Heart left ventricle (tissue), 16 donors: Measurements from ENCODE around the gene SCAANT1. TPM values are rescaled to one million over a fixed set of nuclear protein-coding genes. Genes with fewer than 3 reads are reported as not detected.

Experiments
- ATAC-seq, 4 donors: fragments of 200-7000 bp; cut with Tn5 transposase; one replicate each; pipeline ENCODE4 v1.9.1; 2020 to 2022; ENCODE audit warnings: moderate library complexity in 4 of 4, mild to moderate bottlenecking in 3 of 4, moderate number of reproducible peaks in 1 of 4
- DNase-seq, 5 donors: peaks; one replicate each; pipeline ENCODE4 v3.0.0-alpha.2; 2020
- H3K27ac ChIP-seq, 12 donors: fragments of 200-600 bp; sonication (generic) in 4 of 12; one replicate each; pipeline versions ENCODE4 v1.5.0 to v1.8.0; 2016 to 2022; ENCODE audit warnings: mild to moderate bottlenecking in 2 of 12
- H3K27me3 ChIP-seq, 9 donors: fragments of 200-600 bp; sonication (generic) in 2 of 9; one replicate each; pipeline versions ENCODE4 v1.5.1 to v1.8.0; 2016 to 2022; ENCODE audit warnings: mild to moderate bottlenecking in 3 of 9
- H3K36me3 ChIP-seq, 9 donors: fragments of 200-600 bp; sonication (generic) in 2 of 9; one replicate each; pipeline versions ENCODE4 v1.5.0 to v1.8.0; 2018 to 2022; ENCODE audit warnings: mild to moderate bottlenecking in 2 of 9
- H3K4me1 ChIP-seq, 12 donors: fragments of 200-600 bp; sonication (generic) in 4 of 12; one replicate each; pipeline versions ENCODE4 v1.5.0 to v1.8.0; 2016 to 2022; ENCODE audit warnings: mild to moderate bottlenecking in 3 of 12
- H3K4me3 ChIP-seq, 12 donors: fragments of 200-600 bp; sonication (generic) in 4 of 12; one replicate each; pipeline versions ENCODE4 v1.5.0 to v1.8.0; 2017 to 2022; ENCODE audit warnings: mild to moderate bottlenecking in 9 of 12, moderate library complexity in 4 of 12
- H3K9me3 ChIP-seq, 12 donors: fragments of 200-600 bp; sonication (generic) in 4 of 12; one replicate each; pipeline versions ENCODE4 v1.5.0 to v1.8.0; 2016 to 2022; ENCODE audit warnings: mild to moderate bottlenecking in 1 of 12
- POLR2A ChIP-seq, 2 donors: fragments of 450-650 bp; IDR thresholded peaks; one replicate each; pipeline ENCODE4 v1.6.1; 2017; ENCODE audit warnings: antibody characterized with exemption in 2 of 2, mild to moderate bottlenecking in 2 of 2, moderate library complexity in 2 of 2
- WGBS, 4 donors: extraction: QIAGEN DNeasy Blood & Tissue Kit in 2 of 4; methylation state at CpG; one replicate each; pipeline versions ENCODE4 v1.1.5 to v1.1.7; 2013 to 2018; 5-methylcytosine and 5-hydroxymethylcytosine counted together
- intact Hi-C, 10 donors: fragments of 100-400 bp; cut with DNase I; formaldehyde crosslinking; loops; one replicate each; pipeline versions ENCODE4 v1.11.1 to v1.14.2; 2022
- polyA plus RNA-seq, 2 donors: library from polyadenylated mRNA; stranded (reverse); fragments of 200-250 nt; gene quantifications; one replicate each; pipeline ENCODE4 v1.2.3, GENCODE V29; 2013
- total RNA-seq, 9 donors: library from RNA; depleted of rRNA in 2 of 9; stranded (reverse); fragments of >200 nt in 2 of 9; fragmentation: NEBNext Ultra II Directional in 3 of 9; extraction: Animal tissue kit (Norgen Biotek cat#: 25700) in 3 of 9; gene quantifications; one replicate each; pipeline versions ENCODE4 v1.1.0 to v1.2.4, GENCODE V29; 2016 to 2023
- TF ChIP-seq, protein P1 (sequence below), 12 donors: fragments of 200-600 bp; sonication (generic) in 4 of 12; IDR thresholded peaks; one replicate each; pipeline versions ENCODE4 v1.5.0 to v1.8.0; 2018 to 2022; ENCODE audit warnings: antibody characterized with exemption in 12 of 12, mild to moderate bottlenecking in 5 of 12
- donor health status: ischemic (EF 13 %, LVEDD 7.1; RV severe dilation, severe dysfunction).
- donor health status: healthy with polysubstance abuse.
- donor health status: DM: no; HTN: yes; CAD: no.
- donor health status: DM: no; HTN: no; CAD: no.
- donor health status: ischemic (EF 25% LVEDD 6.9; RV normal size, moderate dysfunction).
- donor health status: ischemic (EF 25% LVEDD 5.7; RV mildly dilated, moderate dysfunction).
- donor health status: healthy.
- donor health status: DM: yes; HTN: yes; CAD: no.
- donor health status: ischemic (EF 35%, LVEDD 5.7; RV mildly dilated, moderate dysfunction).
- donor health status: nonischemic (EF 11% LVEDD 7.7; RV severe dilation, severe dysfunction).
- donor health status: DM: yes; HTN: yes; CAD: no.
- donor health status: PGD.
- donor health status: ischemic (EF 29% LVEDD 5.4; RV normal size, mild dysfunction).
- donor health status: nonischemic (EF 23%, LVEDD 6.1; RV moderate dilation, normal function).

The SCAANT1 gene
- total and polyA plus RNA-seq, 11 donors, result not detected

GRCh38 chr3:63942528-63942927, 30.3 kb upstream of the SCAANT1 start:
- Histone ChIP-seq H3K9me3 (no peaks in the 10 kb centered on the region), H3K36me3 (peaks cover 0 to 6% (median 0%) of the 10 kb centered on the region in 9 donors), H3K27me3 (no peaks in the 10 kb centered on the region), H3K27ac (no peak overlapping the region), H3K4me3 (no peak overlapping the region), H3K4me1 (peaks cover 0 to 40% (median 18%) of the 10 kb centered on the region in 12 donors)
- no peak for DNase-seq
- TF ChIP-seq, protein P1, sequence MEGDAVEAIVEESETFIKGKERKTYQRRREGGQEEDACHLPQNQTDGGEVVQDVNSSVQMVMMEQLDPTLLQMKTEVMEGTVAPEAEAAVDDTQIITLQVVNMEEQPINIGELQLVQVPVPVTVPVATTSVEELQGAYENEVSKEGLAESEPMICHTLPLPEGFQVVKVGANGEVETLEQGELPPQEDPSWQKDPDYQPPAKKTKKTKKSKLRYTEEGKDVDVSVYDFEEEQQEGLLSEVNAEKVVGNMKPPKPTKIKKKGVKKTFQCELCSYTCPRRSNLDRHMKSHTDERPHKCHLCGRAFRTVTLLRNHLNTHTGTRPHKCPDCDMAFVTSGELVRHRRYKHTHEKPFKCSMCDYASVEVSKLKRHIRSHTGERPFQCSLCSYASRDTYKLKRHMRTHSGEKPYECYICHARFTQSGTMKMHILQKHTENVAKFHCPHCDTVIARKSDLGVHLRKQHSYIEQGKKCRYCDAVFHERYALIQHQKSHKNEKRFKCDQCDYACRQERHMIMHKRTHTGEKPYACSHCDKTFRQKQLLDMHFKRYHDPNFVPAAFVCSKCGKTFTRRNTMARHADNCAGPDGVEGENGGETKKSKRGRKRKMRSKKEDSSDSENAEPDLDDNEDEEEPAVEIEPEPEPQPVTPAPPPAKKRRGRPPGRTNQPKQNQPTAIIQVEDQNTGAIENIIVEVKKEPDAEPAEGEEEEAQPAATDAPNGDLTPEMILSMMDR (IDR thresholded peaks at IDR 0.05), result no peak
- no peak for TF ChIP-seq POLR2A (IDR thresholded peaks at IDR 0.05)
- intact Hi-C loops, result no loop called here
- ATAC-seq, result no peak

GRCh38 chr3:63940389-63940757, 28.2 kb upstream of the SCAANT1 start:
- TF ChIP-seq, protein P1 (IDR thresholded peaks at IDR 0.05), result no peak
- no peak for TF ChIP-seq POLR2A (IDR thresholded peaks at IDR 0.05)
- no peak overlapping the region for H3K4me3 ChIP-seq
- intact Hi-C loops, result no loop called here

GRCh38 chr3:63937661-63938651, 25.8 kb upstream of the SCAANT1 start:
- H3K9me3 ChIP-seq, result no peaks in the 10 kb centered on the region
- intact Hi-C loops, result no loop called here
- 87 to 91% (median 90%) methylated on average over 6 of the region's 6 CpGs for WGBS, 4 donors
- TF ChIP-seq POLR2A (IDR thresholded peaks at IDR 0.05), result no peak
- TF ChIP-seq, protein P1 (IDR thresholded peaks at IDR 0.05), result no peak
- no peak overlapping the region for H3K27ac ChIP-seq
- DNase-seq, result no peak
- peak in 1 of 4 donors; percentile 42 for ATAC-seq
- H3K4me3 ChIP-seq, result no peak overlapping the region
- H3K4me1 ChIP-seq, result peaks cover 0 to 66% (median 20%) of the 10 kb centered on the region in 12 donors
- no peaks in the 10 kb centered on the region for H3K27me3 ChIP-seq
- peaks cover 0 to 3% (median 0%) of the 10 kb centered on the region in 9 donors for H3K36me3 ChIP-seq

More at GRCh38 chr3:63940389-63940757, 28.2 kb upstream of the SCAANT1 start:
- Histone ChIP-seq H3K27me3 (no peaks in the 10 kb centered on the region), H3K27ac (no peak overlapping the region), H3K36me3 (peaks cover 0 to 6% (median 0%) of the 10 kb centered on the region in 9 donors), H3K4me1 (peaks cover 0 to 52% (median 12%) of the 10 kb centered on the region in 12 donors), H3K9me3 (no peaks in the 10 kb centered on the region)
- WGBS, 4 donors, result 93 to 96% (median 95%) methylated on average over 4 of the region's 4 CpGs
- DNase-seq (no peak), ATAC-seq (no peak)

DNA sequence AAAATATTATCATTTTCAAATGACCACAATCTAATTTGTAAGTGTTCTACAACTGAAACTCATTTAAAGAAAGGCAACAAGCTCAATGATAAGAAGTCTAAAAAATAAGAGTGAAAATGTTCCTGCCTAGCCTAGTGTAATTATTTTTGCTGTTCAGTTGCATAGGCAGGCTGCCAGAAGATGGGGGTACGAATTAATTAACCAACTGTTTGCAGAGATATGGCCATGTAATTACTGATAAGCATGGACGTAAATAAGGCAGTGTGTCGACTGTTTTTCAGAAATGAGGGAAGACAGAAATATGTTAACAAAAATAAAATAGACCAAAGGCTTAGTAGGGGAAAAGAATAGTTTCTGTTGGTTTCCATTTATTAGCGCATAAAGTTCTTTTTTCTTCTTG, 24.7 kb upstream of the SCAANT1 start:
- Histone ChIP-seq H3K36me3 (peaks cover 0 to 3% (median 0%) of the 10 kb centered on the region in 9 donors), H3K4me3 (no peak overlapping the region), H3K27ac (no peak overlapping the region), H3K9me3 (no peaks in the 10 kb centered on the region), H3K4me1 (peaks cover 0 to 77% (median 29%) of the 10 kb centered on the region in 12 donors), H3K27me3 (no peaks in the 10 kb centered on the region)
- no peak for ATAC-seq
- WGBS, 4 donors, result 46 to 58% (median 53%) methylated on average over 4 of the region's 4 CpGs
- no peak for DNase-seq
- TF ChIP-seq, protein P1 (IDR thresholded peaks at IDR 0.05), result no peak
- no peak for TF ChIP-seq POLR2A (IDR thresholded peaks at IDR 0.05)
- intact Hi-C loops, result no loop called here
